Measurements from ENCODE around the gene PCDH1. TPM values are rescaled to one million over a fixed set of nuclear protein-coding genes. Genes with fewer than 3 reads are reported as not detected.

PCDH1 gene
- total and polyA plus RNA-seq, 2 of the 8 experiments (the other 6 are each of a cell fraction or from before 2014, with no cell fraction given): 101 to 102 TPM

DNA sequence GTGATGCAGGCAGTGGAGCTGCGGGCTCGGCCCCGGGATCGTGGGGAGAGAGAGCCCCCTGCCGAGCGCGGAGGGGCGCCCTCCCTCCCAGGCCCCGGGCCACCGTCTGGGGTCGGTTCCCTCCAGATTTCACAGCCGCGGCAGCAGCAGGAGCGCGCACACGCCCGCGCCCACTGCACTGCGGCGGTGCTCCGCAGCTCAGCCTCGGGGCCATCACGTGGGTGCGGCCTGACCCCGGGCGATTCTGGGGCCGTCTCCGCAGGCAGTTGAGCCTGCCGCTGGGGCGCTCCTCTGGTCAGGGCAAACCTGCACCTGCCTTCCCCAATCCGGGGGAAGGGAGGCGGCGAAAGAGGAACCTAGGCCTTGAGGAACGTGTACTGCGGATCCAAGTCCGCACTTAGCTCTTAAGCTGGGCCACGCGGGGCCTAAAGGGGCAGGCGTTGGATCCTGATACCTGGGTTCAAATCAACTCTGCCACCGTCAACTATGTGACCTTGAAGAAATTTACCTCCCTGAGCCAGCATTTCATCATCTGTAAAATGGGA lies 36.1 kb upstream of the PCDH1 start:
- Histone ChIP-seq H3K18ac (ENCODE audit: extremely low read depth, low read length) (peak overlapping the region; percentile 43), H3K27ac (ENCODE audit: low read depth, low read length) (no peak overlapping the region), H3K36me3 (ENCODE audit: control insufficient read depth in 2 of 4, insufficient read depth in 4 of 4, low read length in 3 of 4) (no peaks in the 10 kb centered on the region), H3K9ac (replicated peaks in 1 of 4; ENCODE audit: extremely low read depth in 1 of 4, low read depth in 3 of 4, low read length in 3 of 4) (peak overlapping the region in 2 of 4 experiments; percentile 14 to 35; a peak in 3 of 7 replicates), H3K56ac (replicated peaks; ENCODE audit: insufficient read length, low read depth, low read length) (no peak overlapping the region), H3K4me3 (ENCODE audit: extremely low read depth in 1 of 4, insufficient read depth in 2 of 4, low read depth in 3 of 4, low read length in 4 of 4) (peak overlapping the region; percentile 5 to 64 (median 47)), H4K5ac (ENCODE audit: insufficient read length, low read depth, low read length) (no peak overlapping the region), H3K79me2 (ENCODE audit: control insufficient read depth in 1 of 2, insufficient read depth in 2 of 2, low read length in 2 of 2) (no peaks in the 10 kb centered on the region), H2BK20ac (ENCODE audit: low read length) (no peak overlapping the region; the same call in 1 of the 2 replicates), H3K27me3 (replicated peaks in 1 of 4; ENCODE audit: control insufficient read depth in 3 of 4, extremely low read depth in 1 of 4, insufficient read depth in 3 of 4, low read length in 3 of 4) (peaks cover 3 to 17% (median 7%) of the 10 kb centered on the region in 4 experiments), H4K20me1 (replicated peaks in 1 of 2; ENCODE audit: control insufficient read depth in 1 of 2, insufficient read depth in 2 of 2, low read length in 2 of 2) (no peaks in the 10 kb centered on the region), H2BK15ac (ENCODE audit: low read length) (no peak overlapping the region), H2AK5ac (ENCODE audit: low read depth, low read length) (no peak overlapping the region), H4K91ac (replicated peaks; ENCODE audit: insufficient read length, low read length) (peak overlapping the region; percentile 48), H2AFZ (ENCODE audit: low read length) (peak overlapping the region; percentile 78), H2BK120ac (replicated peaks; ENCODE audit: low read depth, low read length) (no peak overlapping the region), H3K79me1 (ENCODE audit: low read depth, low read length) (no peaks in the 10 kb centered on the region), H3K4ac (replicated peaks; ENCODE audit: insufficient read length, low read depth, low read length) (no peak overlapping the region), H3K23me2 (ENCODE audit: low read depth, low read length) (peaks cover 3% of the 10 kb centered on the region; the same call in 1 of the 2 replicates), H2BK5ac (ENCODE audit: low read depth, low read length) (no peak overlapping the region; the same call in 1 of the 2 replicates), H3K23ac (ENCODE audit: insufficient read length) (no peak overlapping the region), H3K4me1 (replicated peaks in 1 of 4; ENCODE audit: control insufficient read depth in 3 of 4, insufficient read depth in 4 of 4, low read length in 3 of 4) (peaks cover 4 to 10% (median 6%) of the 10 kb centered on the region in 4 experiments; a peak in 6 of 7 replicates), H3K14ac (ENCODE audit: insufficient read length) (no peak overlapping the region), H2BK12ac (ENCODE audit: low read depth, low read length) (no peak overlapping the region), H3K9me3 (ENCODE audit: insufficient read depth in 2 of 2, low read depth in 1 of 2, low read length in 1 of 2) (no peaks in the 10 kb centered on the region), H3K4me2 (ENCODE audit: insufficient read depth in 1 of 2, low read depth in 2 of 2, low read length in 2 of 2) (peak overlapping the region; percentile 70 to 72), H4K8ac (ENCODE audit: extremely low read depth, insufficient read depth, low read length) (peak overlapping the region; percentile 38; the same call in 1 of the 2 replicates)
- WGBS, 2 experiments (ENCODE audit: extremely low coverage in 1 of 2, insufficient coverage in 1 of 2, insufficient read length in 1 of 2, insufficient replicate concordance in 2 of 2, low coverage in 1 of 2, low lambda C conversion rate in 2 of 2, missing lambda C conversion rate in 1 of 2): 7% methylated on average over 40 of the region's 40 CpGs; no CpG with 5 or more reads in 1 of the 2 experiments
- peak in 1 of 2 experiments; percentile 77 for DNase-seq (ENCODE audit: low read depth in 1 of 2, low spot score in 2 of 2)
- ChIA-PET POLR2A (ENCODE audit: partially characterized antibody) (interaction anchor here (0.8 to 5.0 kb wide), 8 partner anchors 9 to 238 kb away, joined by 3 to 36 read pairs (median 4); partner anchors contain the start of gene DELE1), CTCF (ENCODE audit: partially characterized antibody) (interaction anchor here (0.8 to 5.4 kb wide), 15 partner anchors 9 to 222 kb away, joined by 3 to 58 read pairs (median 5); partner anchors contain the start of genes DELE1, PCDH1 and RNF14)
- FAIRE-seq: no peak
- TF ChIP-seq MAFK (IDR thresholded peaks at IDR 0.05; ENCODE audit: low read depth, low read length): no peak
- TF ChIP-seq SIX5 (IDR thresholded peaks at IDR 0.05; ENCODE audit: low read depth, low read length): no peak
- peak; percentile 45; the same call in 1 of the 2 replicates for TF ChIP-seq TBP (IDR thresholded peaks at IDR 0.05; ENCODE audit: low read depth, low read length)
- no peak for TF ChIP-seq SP4 (IDR thresholded peaks at IDR 0.05; ENCODE audit: low read length)
- peak; percentile 68; the same call in 1 of the 2 replicates for TF ChIP-seq RBBP5 (IDR thresholded peaks at IDR 0.05; ENCODE audit: borderline replicate concordance, low read depth, low read length)
- peak; percentile 11 to 43; a peak in 2 of 4 replicates for TF ChIP-seq HDAC2 (IDR thresholded peaks at IDR 0.05; ENCODE audit: borderline replicate concordance in 1 of 2, low read depth in 2 of 2, low read length in 2 of 2)
- peak; percentile 34 for TF ChIP-seq CTBP2 (IDR thresholded peaks at IDR 0.05; ENCODE audit: borderline replicate concordance, insufficient read depth, insufficient read length, low read length)
- TF ChIP-seq, protein P1, sequence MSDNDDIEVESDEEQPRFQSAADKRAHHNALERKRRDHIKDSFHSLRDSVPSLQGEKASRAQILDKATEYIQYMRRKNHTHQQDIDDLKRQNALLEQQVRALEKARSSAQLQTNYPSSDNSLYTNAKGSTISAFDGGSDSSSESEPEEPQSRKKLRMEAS (IDR thresholded peaks at IDR 0.05): peak; percentile 92
- TF ChIP-seq ASH2L (IDR thresholded peaks at IDR 0.05; ENCODE audit: low read length): peak; percentile 48
- no peak for TF ChIP-seq EZH2 (IDR thresholded peaks at IDR 0.05; ENCODE audit: low read depth, low read length, severe bottlenecking)
- TF ChIP-seq, protein P2, sequence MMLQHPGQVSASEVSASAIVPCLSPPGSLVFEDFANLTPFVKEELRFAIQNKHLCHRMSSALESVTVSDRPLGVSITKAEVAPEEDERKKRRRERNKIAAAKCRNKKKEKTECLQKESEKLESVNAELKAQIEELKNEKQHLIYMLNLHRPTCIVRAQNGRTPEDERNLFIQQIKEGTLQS (IDR thresholded peaks at IDR 0.05; ENCODE audit: insufficient read depth, low read depth, low read length): peak; percentile 36; the same call in 1 of the 2 replicates

All from H1 (cell line).